Natural killer cell (primary cell): ENCODE results near the gene MLLT10. TPM values are rescaled to one million over a fixed set of nuclear protein-coding genes. Genes with fewer than 3 reads are reported as not detected.

Source experiments
- ATAC-seq, 3 donors: fragments of 150-1000 bp in 2 of 3; fragments of 200-7000 bp in 1 of 3; cut with Tn5 transposase; 1 replicate in 1 of 3; 2 replicates in 2 of 3; pipeline ENCODE4 v1.10.0; 2021; ENCODE audit warnings: mild to moderate bottlenecking in 2 of 3, moderate library complexity in 2 of 3
- DNase-seq, 2 donors: peaks; one replicate each; pipeline versions ENCODE4 v3.0.0 to v3.0.0-alpha.2; 2013 to 2021; ENCODE audit warnings: mixed read lengths in 1 of 2
- H3K27ac ChIP-seq: one replicate; pipeline ENCODE4 v1.5.1; 2013; ENCODE audit warnings: mild to moderate bottlenecking, low read length
- H3K27me3 ChIP-seq: one replicate; pipeline ENCODE4 v1.6.1; 2013; ENCODE audit warnings: low read length; ENCODE audit not compliant: control insufficient read depth, insufficient read depth
- H3K36me3 ChIP-seq: one replicate; pipeline ENCODE4 v1.6.1; 2013; ENCODE audit warnings: low read length; ENCODE audit not compliant: control insufficient read depth, insufficient read depth
- H3K4me1 ChIP-seq: one replicate; pipeline ENCODE4 v1.6.1; 2013; ENCODE audit warnings: low read length; ENCODE audit not compliant: control insufficient read depth, insufficient read depth
- H3K4me3 ChIP-seq: one replicate; pipeline ENCODE4 v1.5.1; 2013; ENCODE audit warnings: low read length
- H3K9me3 ChIP-seq: one replicate; pipeline ENCODE4 v1.6.1; 2013; ENCODE audit warnings: low read length; ENCODE audit not compliant: control insufficient read depth, insufficient read depth
- H3K27ac Mint-ChIP-seq, 2 donors: one replicate each; pipeline ENCODE4 v1.8.0; 2022; ENCODE audit warnings: mild to moderate bottlenecking in 2 of 2, mixed read lengths in 2 of 2, moderate library complexity in 1 of 2
- H3K27me3 Mint-ChIP-seq, 2 donors: one replicate each; pipeline ENCODE4 v1.8.0; 2022; ENCODE audit warnings: low read depth in 2 of 2, mixed read lengths in 2 of 2
- H3K36me3 Mint-ChIP-seq: one replicate; pipeline ENCODE4 v1.8.0; 2022; ENCODE audit warnings: mixed read lengths
- H3K4me1 Mint-ChIP-seq, 2 donors: one replicate each; pipeline ENCODE4 v1.8.0; 2022; ENCODE audit warnings: mixed read lengths in 2 of 2
- H3K4me3 Mint-ChIP-seq: one replicate; pipeline ENCODE4 v1.8.0; 2022; ENCODE audit warnings: mild to moderate bottlenecking, moderate library complexity, mixed read lengths
- H3K9me3 Mint-ChIP-seq, 2 donors: one replicate each; pipeline ENCODE4 v1.8.0; 2022; ENCODE audit warnings: mixed read lengths in 2 of 2
- CTCF ChIP-seq: fragments of 200-600 bp; IDR thresholded peaks from one replicate; pipeline ENCODE4 v1.8.0; 2022; ENCODE audit warnings: antibody characterized with exemption
- WGBS: methylation state at CpG from one replicate; pipeline ENCODE4 v1.1.7; 2013; ENCODE audit warnings: missing lambda C conversion rate; ENCODE audit not compliant: insufficient coverage; 5-methylcytosine and 5-hydroxymethylcytosine counted together
- intact Hi-C: fragments of 100-400 bp; cut with micrococcal nuclease; formaldehyde crosslinking; loops from one replicate; pipeline ENCODE4 v1.14.2; 2022
- total RNA-seq, 4 donors: library from RNA; stranded (reverse); fragments of 120-200 nt in 1 of 4; gene quantifications; one replicate each; pipeline versions ENCODE4 v1.2.3 to v1.2.4, GENCODE V29; 2013 to 2022

Gene MLLT10
- total RNA-seq, 3 donors from 2014 or later (not counting 1 experiment from before 2014, with no cell fraction given), result 40.4 to 65.2 (median 60.0) TPM

DNA sequence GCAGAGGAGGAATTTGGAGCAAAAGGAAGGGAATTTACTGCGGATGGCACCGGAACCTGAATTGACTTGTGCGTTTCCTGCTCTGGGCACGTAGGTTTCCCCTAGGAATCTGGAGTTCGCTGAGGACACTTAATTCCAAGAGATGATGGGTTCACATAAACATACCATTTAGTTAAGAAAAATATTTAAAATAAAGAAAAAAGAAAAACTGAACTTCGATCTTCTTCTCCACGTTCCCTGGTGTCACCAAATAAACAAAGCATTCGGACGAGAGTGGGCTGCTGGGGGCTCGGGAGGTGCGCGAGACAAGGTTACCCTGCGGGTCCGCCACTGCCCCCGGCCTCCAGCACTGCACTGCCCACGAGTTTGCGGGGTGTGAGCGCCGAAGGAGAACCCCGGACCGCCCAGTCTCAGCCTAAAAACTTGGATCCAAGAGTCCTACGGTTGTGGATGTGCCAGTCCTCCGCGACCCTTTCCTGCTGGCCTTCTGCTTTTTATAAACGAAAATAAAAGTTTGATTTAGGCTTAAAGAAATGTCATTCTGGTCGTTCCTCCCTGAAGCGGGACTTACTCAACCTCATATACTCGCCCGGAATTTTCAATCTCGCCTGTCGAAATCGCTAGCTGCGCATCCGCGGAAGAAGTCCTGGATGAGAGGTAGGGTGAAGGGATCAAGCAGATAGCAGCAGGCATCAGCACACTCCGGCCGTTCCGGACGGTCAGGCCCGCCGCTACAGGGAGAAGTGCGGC is 38.9 kb upstream of the MLLT10 start:
- Histone ChIP-seq H3K27ac (no peak overlapping the region), H3K9me3 (no peaks in the 10 kb centered on the region), H3K4me1 (peaks cover 40% of the 10 kb centered on the region), H3K36me3 (no peaks in the 10 kb centered on the region), H3K4me3 (peak overlapping the region; percentile 42), H3K27me3 (peaks cover 49% of the 10 kb centered on the region)
- no peaks in the 10 kb centered on the region for H3K9me3 Mint-ChIP-seq
- intact Hi-C loops, result loop anchor here (1.0 to 10.0 kb wide), 4 partner anchors 37 to 510 kb away; partner anchors contain the start of genes DNAJC1 and MLLT10
- H3K4me1 Mint-ChIP-seq, result peaks cover 13 to 19% of the 10 kb centered on the region in 2 donors
- peak overlapping the region; percentile 92 for H3K4me3 Mint-ChIP-seq
- peaks cover 51 to 55% of the 10 kb centered on the region in 2 donors for H3K27me3 Mint-ChIP-seq
- WGBS, result under 1% methylated on average over 40 of the region's 42 CpGs
- DNase-seq, result no peak
- TF ChIP-seq CTCF, result no peak
- H3K36me3 Mint-ChIP-seq, result no peaks in the 10 kb centered on the region
- peak in 1 of 3 donors; percentile 4 for ATAC-seq
- H3K27ac Mint-ChIP-seq, result no peak overlapping the region

GRCh38 chr10:21495752-21496342 is 38.2 kb upstream of the MLLT10 start:
- Mint-ChIP-seq H3K9me3 (no peaks in the 10 kb centered on the region), H3K27me3 (peaks cover 53 to 54% of the 10 kb centered on the region in 2 donors), H3K4me1 (peaks cover 13 to 19% of the 10 kb centered on the region in 2 donors), H3K36me3 (no peaks in the 10 kb centered on the region), H3K4me3 (peak overlapping the region; percentile 92), H3K27ac (no peak overlapping the region)
- no peaks in the 10 kb centered on the region for H3K36me3 ChIP-seq
- WGBS, result under 1% methylated on average over 45 of the region's 58 CpGs
- peaks cover 52% of the 10 kb centered on the region for H3K27me3 ChIP-seq
- no peaks in the 10 kb centered on the region for H3K9me3 ChIP-seq
- ATAC-seq (peak; percentile 87 to 95 (median 92)), DNase-seq (peak; percentile 90 to 92)
- H3K4me3 ChIP-seq, result peak overlapping the region; percentile 74
- no peak overlapping the region for H3K27ac ChIP-seq
- peaks cover 45% of the 10 kb centered on the region for H3K4me1 ChIP-seq
- TF ChIP-seq CTCF, result peak; percentile 96
- intact Hi-C loops, result loop anchor here (1.0 to 10.0 kb wide), 6 partner anchors 21 to 509 kb away; partner anchors contain the start of genes DNAJC1 and MLLT10

- Histone ChIP-seq H3K4me3 (peak overlapping the region; percentile 74), H3K27ac (no peak overlapping the region), H3K27me3 (peaks cover 58% of the 10 kb centered on the region), H3K36me3 (no peaks in the 10 kb centered on the region), H3K4me1 (peaks cover 45% of the 10 kb centered on the region), H3K9me3 (no peaks in the 10 kb centered on the region)
- no peak overlapping the region for H3K27ac Mint-ChIP-seq
- under 1% methylated on average over 69 of the region's 72 CpGs for WGBS
- no peaks in the 10 kb centered on the region for H3K36me3 Mint-ChIP-seq
- TF ChIP-seq CTCF, result no peak
- peaks cover 13 to 19% of the 10 kb centered on the region in 2 donors for H3K4me1 Mint-ChIP-seq
- peak overlapping the region; percentile 92 for H3K4me3 Mint-ChIP-seq
- peaks cover 54 to 55% of the 10 kb centered on the region in 2 donors for H3K27me3 Mint-ChIP-seq
- intact Hi-C loops, result loop anchor here (2.0 to 10.0 kb wide), 5 partner anchors 20 to 508 kb away; partner anchors contain the start of genes DNAJC1 and MLLT10
- no peaks in the 10 kb centered on the region for H3K9me3 Mint-ChIP-seq
- DNase-seq (peak; percentile 44 to 79), ATAC-seq (peak; percentile 57 to 61 (median 61))
These were observed 37.5 kb upstream of the MLLT10 start for GRCh38 chr10:21496343-21497176.
